ENCODE data around the gene TRIM17. TPM values are rescaled to one million over a fixed set of nuclear protein-coding genes. Genes with fewer than 3 reads are reported as not detected.

TRIM17 gene
- total RNA-seq, 1 donor from 2014 or later: 0.69 TPM

DNA sequence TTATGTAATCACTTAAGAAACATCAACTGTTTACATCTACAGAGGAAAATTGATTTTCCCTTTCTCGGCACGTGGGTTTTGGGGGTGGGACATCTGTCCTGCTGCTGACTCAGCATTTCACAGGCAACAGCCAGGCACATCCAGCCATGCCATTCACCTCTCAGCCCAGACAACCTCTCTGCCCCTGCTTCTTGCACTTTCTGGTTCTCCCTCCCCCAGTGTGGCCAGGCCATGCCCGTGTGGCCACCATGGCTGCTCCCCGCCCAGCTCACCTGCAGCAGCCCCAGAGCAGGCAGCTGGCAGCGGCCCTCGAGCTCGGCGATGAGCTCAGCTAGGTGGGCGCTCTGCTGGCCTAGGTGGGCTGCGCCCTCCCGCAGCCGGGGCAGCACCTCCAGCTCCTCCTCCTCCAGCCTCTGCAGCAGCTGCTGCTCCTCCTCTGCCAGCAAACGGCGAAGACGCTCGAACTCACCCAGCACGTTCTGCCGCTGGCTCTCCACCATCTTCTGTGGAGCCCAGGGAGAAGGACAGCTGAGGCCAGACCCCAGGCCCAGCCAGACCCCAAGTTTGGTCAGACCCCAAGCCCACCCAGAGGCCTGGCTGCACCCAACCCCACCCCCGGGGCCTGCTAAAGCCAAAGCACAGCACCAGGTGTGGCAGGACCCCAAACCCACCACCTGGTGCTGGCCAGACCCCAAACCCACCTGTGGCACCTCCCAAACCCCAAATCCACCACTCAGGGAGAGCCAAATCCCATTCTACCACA, 15.8 kb downstream of the TRIM17 start:
- no peak for DNase-seq

DNA sequence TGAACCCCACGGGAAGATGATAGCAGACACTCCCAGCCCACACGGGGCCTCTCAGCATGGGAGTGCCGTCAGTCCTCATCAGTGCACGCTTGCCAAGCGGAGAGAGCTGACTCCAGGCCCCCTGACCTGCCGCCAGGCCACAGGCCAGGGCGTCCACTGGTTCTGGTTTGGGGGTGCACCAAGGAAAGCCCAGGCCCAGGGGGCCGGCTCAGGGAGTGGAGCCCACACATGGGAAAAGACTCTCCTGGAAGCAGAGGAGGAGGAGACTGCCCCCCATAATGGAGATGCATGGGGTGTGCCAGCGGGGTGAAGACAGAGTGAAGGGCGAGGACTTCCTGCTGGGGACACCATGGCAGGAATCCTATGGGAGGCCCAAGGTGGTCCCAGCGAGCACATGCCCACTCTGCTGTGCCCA, 16.4 kb downstream of the TRIM17 start:
- DNase-seq: no peak

DNA sequence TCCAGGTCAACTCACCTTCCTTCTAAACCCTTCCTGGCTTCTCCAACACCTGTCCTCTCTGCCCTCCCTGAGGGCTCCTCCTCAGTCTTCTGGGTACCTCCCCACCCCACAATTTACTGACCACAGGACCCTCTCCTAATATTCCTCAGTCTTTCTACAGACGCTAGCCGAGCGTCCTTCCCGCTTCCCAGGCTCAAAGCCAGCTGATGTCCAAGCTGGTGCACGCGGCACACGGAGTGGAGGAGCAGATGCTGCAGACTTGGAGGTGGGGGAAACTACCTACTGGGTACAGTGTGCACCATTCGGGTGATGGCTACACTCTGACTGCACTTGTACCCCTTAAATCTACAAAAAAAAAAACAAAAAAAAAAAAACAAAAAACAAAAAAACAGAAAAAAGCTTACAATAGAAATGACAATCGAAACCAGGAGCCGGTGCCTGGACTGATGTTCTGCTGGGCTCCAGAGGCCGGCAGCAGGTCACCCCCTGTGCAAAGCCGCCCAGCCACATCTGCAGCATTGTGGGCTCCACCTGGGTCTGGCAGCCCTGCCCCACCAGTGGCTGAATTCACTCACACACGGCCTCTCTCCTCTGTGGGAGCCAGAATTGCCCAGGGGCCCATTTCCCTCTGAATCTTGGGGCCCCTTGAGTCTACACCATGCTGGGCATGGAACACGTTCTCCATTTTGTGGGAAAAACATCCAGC, 17.0 kb downstream of the TRIM17 start:
- DNase-seq: no peak

DNA sequence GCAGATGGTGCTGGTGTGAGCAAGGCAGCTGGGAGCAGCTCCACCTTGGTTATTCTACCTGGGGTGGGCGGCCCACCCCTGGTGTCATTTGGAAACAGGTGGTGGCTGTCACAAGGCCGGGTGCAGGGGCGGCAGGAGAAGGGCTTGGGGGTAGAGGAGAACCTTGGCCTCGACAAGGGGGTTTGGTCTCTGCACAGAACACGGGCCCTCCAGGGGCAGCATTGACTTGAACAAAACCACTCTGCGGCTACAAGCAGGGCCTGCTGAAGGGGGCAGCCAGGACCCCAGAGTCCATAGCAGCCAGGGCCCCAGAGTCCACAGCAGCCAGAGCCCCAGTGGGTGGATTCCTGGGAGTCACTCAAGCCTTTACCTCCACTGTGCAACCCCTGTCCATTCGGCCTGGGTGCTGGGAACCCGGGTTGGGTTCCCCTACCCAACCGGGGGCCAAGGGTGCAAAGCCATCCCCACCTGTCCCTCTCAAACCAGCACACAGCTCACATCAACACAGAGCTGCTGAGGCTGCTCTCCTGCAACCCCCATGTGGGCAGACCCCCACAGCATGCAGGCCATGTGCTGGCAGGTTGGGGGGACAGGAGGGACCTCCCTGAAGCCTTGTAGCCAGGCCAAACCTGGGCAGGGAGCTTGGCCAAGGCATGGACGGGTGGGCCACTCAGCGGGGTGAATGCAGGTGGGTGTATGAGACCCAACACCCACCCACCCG, 17.8 kb downstream of the TRIM17 start:
- DNase-seq: no peak

DNA sequence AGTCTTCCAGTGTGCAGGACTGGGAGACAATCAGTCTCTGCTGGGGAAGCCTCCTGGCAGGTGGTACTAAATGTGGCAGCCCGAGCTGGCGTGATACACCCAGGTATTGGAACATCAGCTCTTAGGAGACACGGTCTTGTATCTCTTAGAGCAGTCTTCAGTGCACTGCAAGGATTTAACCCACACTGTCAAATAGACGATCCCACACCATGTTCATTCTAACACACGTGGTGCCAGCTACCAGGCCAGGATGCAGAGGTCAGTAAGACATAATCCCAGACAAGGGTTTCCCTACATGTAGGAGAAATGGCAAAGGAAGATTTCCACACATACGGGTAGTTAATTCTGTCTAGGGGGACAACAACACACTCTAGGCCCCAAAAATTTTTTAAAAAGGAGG, 18.7 kb downstream of the TRIM17 start:
- no peak for DNase-seq

DNA sequence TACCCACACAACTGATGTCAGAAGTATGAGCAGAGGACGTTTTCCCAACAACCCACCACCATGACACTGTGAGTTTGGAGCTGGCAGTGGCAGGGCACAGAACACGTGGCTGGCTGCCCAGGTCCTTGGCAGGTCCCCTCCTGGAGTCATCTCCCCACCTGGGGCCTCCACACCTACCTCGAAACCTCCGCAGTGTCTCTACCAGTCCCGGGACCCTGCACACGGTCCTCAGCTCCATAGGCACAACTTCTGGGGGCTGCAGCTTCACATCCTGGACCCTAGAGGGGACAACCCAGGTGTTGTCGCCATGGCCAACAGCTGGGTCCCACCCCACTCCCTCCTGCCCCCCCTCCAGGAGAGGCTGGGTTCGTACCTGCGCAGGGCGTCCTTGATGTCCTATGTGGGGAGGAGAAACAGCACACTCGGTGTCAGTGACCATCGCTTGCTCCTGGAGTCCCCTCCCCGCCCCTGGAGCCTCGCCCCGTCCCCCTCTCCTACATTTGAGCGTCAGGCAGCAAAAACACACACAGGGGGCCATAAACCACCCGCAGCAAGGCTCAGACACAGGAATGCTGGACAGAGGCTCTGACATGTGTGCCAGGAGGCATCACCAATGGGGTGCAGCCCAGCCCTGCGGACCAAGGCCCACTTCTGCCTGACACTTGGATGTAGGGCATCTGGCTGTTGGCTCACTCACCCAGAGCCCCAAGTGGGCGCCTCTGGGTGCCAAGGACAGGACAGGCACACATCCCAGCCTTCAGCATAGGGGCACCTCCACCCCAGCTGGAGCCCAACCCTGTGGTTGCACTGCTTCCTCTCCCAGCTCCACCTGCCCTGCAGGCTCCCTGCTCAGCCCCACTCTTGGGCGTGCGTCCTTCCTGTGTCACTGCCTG, 19.6 kb downstream of the TRIM17 start:
- DNase-seq: no peak

DNA sequence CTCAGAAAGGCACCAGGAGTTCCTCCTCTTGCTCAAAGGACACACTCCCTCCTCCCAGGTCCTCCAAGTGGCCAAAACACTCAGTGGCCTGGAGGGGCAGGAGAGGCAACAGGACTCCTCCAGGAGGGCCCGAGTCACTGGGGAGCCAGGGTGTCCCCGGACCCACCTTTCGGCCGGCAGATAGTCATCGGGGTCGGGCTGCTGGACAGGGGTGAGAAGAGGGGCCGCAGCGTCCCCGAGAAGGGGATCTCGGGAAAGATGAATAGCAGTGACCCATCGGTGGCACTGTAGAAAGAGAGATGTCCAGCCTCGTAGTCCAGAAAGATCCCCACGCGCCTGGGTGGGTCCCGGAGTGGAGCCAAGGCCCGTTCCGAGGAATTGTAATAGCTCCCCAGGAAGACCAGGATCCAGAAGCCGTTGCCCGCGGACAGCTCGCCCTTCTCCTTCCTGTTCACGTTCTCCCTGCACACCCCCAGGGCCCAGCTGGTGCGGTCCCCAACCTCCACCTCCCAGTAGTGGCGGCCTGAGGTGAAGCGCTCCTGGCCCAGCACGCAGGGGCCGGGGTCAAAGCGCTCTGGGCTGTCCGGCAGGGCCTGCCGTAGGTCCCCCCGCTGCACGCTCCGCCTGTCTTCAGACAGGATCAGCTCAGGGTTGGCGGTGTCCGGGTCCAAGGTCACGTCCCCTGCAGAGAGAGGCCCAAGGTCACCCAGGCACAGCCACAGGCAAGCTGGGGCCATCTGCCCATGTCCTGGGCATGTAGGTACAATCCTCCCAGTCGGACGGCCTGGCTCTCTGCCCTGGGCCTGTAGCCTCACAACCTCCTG, 21.9 kb downstream of the TRIM17 start:
- DNase-seq: no peak

DNA sequence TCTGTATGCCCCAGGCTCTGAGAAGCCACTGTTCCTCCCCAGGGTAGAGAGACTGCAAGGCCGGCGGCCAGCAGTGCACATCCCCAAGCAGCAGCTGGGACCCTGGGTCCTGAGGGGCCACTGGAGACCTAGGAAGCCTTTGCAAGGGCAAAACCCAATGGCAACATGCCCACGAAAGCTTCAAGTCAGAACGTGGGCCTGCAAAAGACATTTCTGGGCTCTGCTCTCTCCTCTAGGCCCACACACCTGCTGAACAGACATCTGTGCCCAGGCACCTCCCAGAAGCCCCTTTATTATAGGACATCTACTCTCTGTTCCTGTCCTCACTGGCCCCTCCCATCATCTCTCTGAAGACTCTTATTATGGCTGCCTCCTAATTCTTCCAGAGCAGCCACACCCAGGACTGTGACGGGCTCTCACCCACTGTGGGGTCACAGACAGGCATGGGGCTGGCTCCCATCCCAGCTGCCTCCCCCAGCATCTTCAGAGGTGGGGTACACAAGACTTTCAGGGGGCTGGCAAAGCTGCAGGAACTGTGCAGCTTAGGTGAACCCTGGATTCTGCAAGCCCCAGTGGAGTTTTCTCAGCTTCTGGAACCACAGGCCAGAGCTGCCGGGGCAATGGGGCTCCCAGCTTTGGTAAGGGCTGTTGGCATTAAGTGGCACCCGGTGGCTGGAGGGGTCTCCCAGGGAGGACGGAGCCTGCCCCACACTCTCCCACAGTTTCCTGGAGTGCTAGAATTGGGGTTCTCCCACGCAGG, 22.7 kb downstream of the TRIM17 start:
- DNase-seq: no peak

DNA sequence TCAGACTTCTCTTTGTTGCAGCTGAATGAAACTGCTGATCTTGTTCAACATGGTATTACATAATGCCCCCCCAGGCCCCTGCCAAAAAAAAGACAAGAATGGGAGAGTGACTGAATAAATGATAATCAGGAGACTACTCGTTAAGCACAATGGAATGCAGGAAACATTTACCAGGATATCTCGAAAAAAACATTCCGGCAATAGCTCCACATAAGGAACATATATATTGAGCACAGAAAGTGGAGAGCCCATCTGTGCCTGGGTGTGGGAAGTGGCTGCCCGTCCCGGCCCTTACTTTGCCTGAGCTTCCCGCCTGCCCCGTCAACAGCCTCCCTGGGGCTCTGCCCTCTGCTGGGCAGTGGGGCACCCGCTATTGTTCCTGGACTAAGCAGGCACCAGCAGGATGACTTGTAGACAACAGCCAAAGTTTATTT, 23.4 kb downstream of the TRIM17 start:
- no peak for DNase-seq

DNA sequence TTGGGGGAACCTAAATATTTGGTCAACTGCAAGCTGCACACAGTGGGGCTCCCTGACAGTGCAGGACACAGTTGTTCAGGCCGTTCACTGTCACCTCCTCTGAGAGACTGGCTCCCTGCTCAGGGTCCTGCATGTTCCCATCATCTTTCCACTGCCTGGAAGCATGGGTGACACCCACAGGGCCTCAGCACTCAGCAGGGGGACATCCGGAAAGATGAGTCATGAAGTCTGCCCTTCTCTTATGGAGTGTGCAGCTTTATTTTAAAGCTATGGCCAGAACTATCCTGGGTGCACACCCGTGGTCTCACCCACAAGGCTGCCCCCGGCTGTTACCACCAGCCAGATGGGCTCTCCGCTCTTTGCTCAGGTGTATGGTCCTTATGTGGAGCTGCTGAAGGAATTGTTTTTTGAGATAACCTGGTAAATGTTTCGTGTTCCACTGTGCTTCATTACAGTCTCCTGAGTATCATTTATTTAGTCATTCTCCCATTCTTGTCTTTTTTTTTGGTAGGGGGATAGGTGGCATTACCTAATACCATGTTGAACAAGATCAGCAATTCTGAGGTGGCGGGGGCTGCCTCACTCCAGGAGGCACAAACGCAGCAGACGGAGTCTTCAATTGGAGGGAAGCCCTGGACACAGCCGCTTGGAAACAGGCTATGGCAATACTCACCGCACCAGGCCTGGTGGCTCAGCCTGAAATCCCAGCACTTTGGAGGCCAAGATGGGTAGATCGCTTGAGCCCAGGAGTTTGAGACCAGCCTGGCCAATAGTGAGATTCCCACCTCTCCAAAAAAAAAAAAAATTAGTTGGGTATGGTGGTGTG, 24.3 kb downstream of the TRIM17 start:
- no peak for DNase-seq

DNA sequence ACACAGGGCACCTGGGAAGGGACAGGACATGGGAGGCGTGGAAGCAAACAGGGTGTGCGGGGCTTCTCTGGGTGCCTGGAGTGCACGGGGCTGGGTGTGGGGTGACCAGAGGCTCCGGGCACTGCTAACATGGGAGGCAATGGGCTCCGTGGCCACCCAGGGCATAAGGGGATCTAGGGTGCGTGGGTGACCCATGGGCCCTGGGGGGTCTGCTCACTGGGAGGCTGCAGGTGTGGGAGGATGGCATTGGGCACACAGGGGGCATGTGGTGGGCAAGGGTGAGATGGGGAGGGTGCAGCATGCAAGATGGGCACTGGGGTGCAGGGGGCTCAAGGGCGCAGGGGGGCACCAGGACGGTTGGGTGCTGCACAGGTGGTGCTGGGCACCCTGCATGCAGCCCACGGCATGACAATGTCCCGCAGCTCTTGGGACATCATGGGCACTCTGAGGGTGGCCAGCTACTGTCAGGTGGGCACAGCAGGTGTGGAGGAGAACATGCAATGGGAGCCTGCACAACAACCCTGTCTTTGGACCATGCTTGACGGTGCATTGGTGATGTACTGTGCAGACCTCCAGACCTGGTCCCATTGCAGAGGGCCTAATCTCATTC, 25.1 kb downstream of the TRIM17 start:
- no peak for DNase-seq

DNA sequence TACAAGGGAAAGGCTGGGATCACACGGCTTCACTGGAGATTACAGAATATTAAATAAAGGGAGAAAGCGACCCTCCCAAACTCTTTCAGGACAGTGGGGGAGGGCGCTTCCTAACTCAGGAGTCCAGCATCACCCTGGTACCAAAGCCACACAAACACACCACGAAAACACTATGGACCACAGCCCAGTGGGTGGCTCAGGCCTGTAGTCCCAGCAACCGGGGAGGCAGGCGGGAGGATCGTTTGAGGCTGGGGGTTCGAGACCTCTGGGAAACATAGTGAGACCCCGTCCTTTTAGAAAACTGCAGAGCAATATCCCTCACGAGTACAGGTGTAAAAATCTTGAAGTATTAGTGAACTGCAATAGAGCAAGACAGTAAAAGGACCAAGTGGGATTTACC, 26.0 kb downstream of the TRIM17 start:
- no peak for DNase-seq

DNA sequence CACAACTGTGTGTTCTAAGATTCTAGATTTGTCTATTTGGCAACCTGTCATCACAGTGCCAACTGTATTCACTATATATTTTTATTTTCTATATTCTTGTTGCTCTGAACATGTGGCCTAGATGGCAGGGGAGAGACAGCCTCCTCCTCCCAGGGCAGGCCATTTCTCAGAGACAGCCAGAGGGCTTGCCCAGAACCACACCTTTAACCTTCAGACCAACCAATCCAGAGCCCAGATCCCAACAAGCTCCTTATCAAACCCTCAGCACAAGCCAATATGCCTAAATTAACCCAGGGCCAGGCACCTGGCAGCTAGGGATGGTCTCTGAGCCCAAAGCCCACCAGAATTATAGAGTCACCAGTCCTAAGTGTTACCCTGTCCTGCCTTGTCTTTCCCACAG, 29.3 kb downstream of the TRIM17 start:
- no peak for DNase-seq

DNA sequence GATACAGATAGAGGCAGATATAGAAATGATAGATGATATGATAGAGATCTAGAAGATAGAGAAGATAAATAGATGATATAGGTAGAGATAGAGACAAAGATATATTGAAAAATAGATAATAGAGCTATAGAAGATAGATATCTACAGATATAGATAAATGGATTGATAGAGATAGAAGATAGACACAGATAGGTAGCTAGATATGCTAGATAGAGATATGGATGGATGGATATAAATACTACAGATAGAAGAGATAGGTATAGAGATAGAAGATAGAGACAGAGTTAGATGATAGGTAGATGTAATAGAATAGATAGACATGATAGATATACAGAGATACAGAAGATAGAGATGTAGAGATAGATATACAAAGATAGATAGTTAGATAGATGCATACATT, 31.4 kb downstream of the TRIM17 start:
- no peak for DNase-seq

DNA sequence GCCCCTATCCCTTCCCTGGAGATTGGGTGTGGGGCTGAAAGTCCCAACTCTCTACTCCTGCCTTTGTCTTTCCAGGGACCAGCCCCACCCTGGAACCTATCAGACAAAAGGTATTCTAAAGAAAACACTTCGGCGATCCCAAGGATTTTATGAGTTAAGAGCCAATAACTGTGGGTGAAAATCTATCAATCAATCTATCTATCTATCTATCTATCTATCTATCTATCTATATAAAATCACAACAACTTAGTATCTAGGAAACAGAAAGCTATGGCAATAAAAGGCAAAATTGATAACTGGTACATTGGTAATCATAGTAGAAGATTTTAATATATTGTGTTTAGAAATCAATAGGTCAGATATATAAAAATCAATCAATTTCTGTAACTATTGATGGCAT, 32.9 kb downstream of the TRIM17 start:
- DNase-seq: no peak

DNA sequence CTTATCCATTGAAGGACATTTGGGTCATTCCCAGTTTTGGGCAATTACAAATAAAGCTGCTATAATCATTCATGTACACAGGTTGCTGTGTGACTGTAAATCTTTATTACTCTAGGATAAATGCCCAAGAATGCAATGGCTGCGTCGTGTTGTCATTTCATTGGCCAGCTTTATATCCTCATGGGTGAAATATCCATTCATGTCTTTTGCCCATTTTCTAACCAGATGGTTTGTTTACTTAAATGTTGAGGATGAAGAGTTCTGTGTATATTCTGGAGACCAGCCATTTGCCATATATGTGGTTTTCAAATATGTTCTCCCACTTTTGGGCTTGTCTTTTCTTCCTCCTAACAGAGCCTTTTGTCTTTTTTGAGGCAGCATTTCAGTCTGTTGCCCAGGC, 35.3 kb downstream of the TRIM17 start:
- no peak for DNase-seq

DNA sequence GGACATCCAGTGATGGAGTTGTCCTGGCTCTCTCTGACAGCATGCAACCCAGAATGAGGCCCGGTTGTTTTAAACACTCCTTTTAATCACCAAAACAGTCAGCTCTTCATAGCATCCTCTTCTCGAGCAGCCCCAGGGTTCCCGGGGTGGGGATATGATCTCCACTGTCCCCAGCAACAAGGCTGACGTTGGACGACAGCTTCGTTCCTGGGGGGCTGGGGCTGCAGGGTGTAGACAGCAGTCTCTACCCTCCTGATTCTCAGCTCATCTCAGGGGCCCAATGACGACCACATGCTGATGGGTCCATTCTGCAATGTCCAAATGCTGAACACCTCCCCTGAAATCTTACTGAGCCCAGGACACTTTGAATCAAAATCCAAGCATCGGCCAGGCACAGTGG, 37.0 kb downstream of the TRIM17 start:
- DNase-seq: no peak

DNA sequence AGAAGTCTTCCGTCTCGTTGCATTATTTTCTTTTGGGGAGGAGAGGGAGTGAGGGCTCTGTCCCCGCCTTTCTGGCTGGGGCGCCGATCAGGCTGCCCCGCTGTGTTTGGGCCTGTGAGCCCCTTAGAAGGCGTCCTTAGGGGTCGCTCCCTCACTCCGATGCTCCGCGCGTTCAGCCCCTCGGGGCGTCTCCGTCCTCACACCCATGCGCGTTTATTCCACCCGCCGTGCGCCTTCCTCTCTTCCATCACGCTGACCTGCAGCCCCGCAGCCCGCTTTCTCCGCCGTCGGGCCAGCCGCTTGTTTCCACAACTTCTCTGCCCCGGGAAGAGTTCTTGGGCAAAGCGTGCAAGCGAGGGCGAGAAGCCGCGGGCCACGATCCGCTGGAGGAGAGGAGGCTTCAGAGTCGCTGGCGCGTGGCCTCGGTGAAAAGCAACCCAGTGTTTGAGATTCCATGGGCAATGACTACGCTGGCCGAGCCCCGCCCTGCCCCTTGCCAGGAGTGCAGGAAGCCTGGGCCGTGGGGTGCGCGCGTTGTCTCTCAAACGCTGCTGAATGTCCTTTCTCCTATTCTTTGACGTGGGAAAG, 37.7 kb downstream of the TRIM17 start:
- no peak for DNase-seq
